HCT116 (cell line): ENCODE data around the gene SPAG5. TPM values are rescaled to one million over a fixed set of nuclear protein-coding genes. Genes with fewer than 3 reads are reported as not detected.
A peak's percentile ranks its signal among the peaks of the same experiment; 100 is the strongest.

Experiments
- ATAC-seq: fragments of 200-7000 bp; cut with Tn5 transposase; 2 replicates; pipeline ENCODE4 v1.9.1; 2020; ENCODE audit warnings: mild to moderate bottlenecking, moderate library complexity
- BruUV-seq: library from RNA; stranded (reverse); fragments of 400-500 nt; replicated peaks from 2 replicates; lab custom pipeline; 2021; lab: Mats Ljungman, UMichigan
- CTCF ChIA-PET: fragments of 300-600 bp; sonication (Branson Sonifier 250); formaldehyde crosslinking; loops from one replicate; lab custom pipeline; 2021; ENCODE audit warnings: antibody characterized with exemption; lab: Charles Lee
- POLR2A ChIA-PET: fragments of 300-600, 350-600 bp; sonication (Branson Sonifier 250); formaldehyde crosslinking; loops from one replicate; lab custom pipeline; 2021; ENCODE audit warnings: antibody characterized with exemption; lab: Charles Lee
- RAD21 ChIA-PET, 2 experiments: fragments of 300-600 bp; sonication (Branson Sonifier 250); formaldehyde crosslinking; loops; one replicate each; lab custom pipeline; 2023; ENCODE audit warnings: low total read pairs in 2 of 2; ENCODE audit not compliant: uncharacterized antibody in 2 of 2, unreplicated experiment in 2 of 2, low non-redundant PET in 1 of 2; lab: Charles Lee
- DNase-seq: peaks from one replicate; pipeline ENCODE4 v3.0.0-alpha.2; 2010; ENCODE audit warnings: low read depth, low spot score
- H2AFZ ChIP-seq: fragments of 200-600 bp; shearing (Covaris generic), sonication (generic); 2 replicates; pipeline ENCODE4 v1.6.1; 2017; ENCODE audit warnings: low read depth, mixed run types, mixed read lengths, antibody characterized with exemption, low read length; ENCODE audit not compliant: poor library complexity, severe bottlenecking
- H3K27ac ChIP-seq: 2 replicates; pipeline ENCODE4 v1.5.1; 2012; ENCODE audit warnings: low read depth, low read length
- H3K27me3 ChIP-seq: fragments of 200-600 bp; sonication (generic); 2 replicates; pipeline ENCODE4 v1.6.1; 2016; ENCODE audit warnings: mixed run types, low read length, mixed read lengths; ENCODE audit not compliant: insufficient read depth
- H3K36me3 ChIP-seq, 2 experiments: fragments of 200-500 bp in 1 of 2; fragments of 200-600 bp in 1 of 2; sonication (Bioruptor generic) in 1 of 2; sonication (generic) in 1 of 2; 2 replicates each; pipeline versions ENCODE4 v1.5.1 to v1.6.1; 2014 to 2016; ENCODE audit warnings: low read length in 2 of 2, inconsistent platforms in 1 of 2, mixed read lengths in 1 of 2, mixed run types in 1 of 2; ENCODE audit not compliant: insufficient read depth in 2 of 2, control insufficient read depth in 1 of 2
- H3K4me1 ChIP-seq, 2 experiments: fragments of 200-600 bp in 1 of 2; sonication (generic) in 1 of 2; 2 replicates each; pipeline versions ENCODE4 v1.5.1 to v1.6.1; 2012 to 2017; ENCODE audit warnings: low read length in 2 of 2, inconsistent platforms in 1 of 2, mild to moderate bottlenecking in 1 of 2, mixed read lengths in 1 of 2, mixed run types in 1 of 2, moderate library complexity in 1 of 2; ENCODE audit not compliant: insufficient read depth in 2 of 2, control insufficient read depth in 1 of 2
- H3K4me2 ChIP-seq: fragments of 200-600 bp; sonication (generic); 2 replicates; pipeline ENCODE4 v1.6.1; 2017; ENCODE audit warnings: mixed run types, low read length, mixed read lengths
- H3K4me3 ChIP-seq, 2 experiments: fragments of 200-600 bp in 1 of 2; sonication (generic) in 1 of 2; replicated peaks in 1 of 2; 2 replicates each; pipeline ENCODE4 v1.5.1; 2011 to 2016; ENCODE audit warnings: low read length in 2 of 2, control low read depth in 1 of 2, low read depth in 1 of 2, mild to moderate bottlenecking in 1 of 2, mixed read lengths in 1 of 2, mixed run types in 1 of 2
- H3K79me2 ChIP-seq: fragments of 200-600 bp; sonication (generic); 2 replicates; pipeline ENCODE4 v1.6.1; 2017; ENCODE audit warnings: mild to moderate bottlenecking, mixed run types, low read length, moderate library complexity, mixed read lengths; ENCODE audit not compliant: insufficient read depth
- H3K9ac ChIP-seq: fragments of 200-600 bp; sonication (generic); 2 replicates; pipeline ENCODE4 v1.6.1; 2016; ENCODE audit warnings: low read length, mixed read lengths
- H3K9me2 ChIP-seq: fragments of 200-600 bp; sonication (generic), shearing (Covaris generic); 2 replicates; pipeline ENCODE4 v1.6.1; 2017; ENCODE audit warnings: mixed run types, mild to moderate bottlenecking, moderate library complexity; ENCODE audit not compliant: insufficient read depth
- H3K9me3 ChIP-seq, 2 experiments: fragments of 200-500 bp in 1 of 2; fragments of 200-600 bp in 1 of 2; sonication (Bioruptor generic) in 1 of 2; sonication (generic) in 1 of 2; 2 replicates each; pipeline ENCODE4 v1.6.1; 2014 to 2017; ENCODE audit warnings: low read length in 2 of 2, mixed read lengths in 2 of 2, inconsistent platforms in 1 of 2, low read depth in 1 of 2, mild to moderate bottlenecking in 1 of 2, mixed run types in 1 of 2, moderate library complexity in 1 of 2; ENCODE audit not compliant: control insufficient read depth in 1 of 2, insufficient read depth in 1 of 2
- H4K20me1 ChIP-seq: fragments of 200-600 bp; sonication (generic), shearing (Covaris generic); 2 replicates; pipeline ENCODE4 v1.6.1; 2017; ENCODE audit warnings: mixed run types, mild to moderate bottlenecking, moderate library complexity; ENCODE audit not compliant: insufficient read depth
- CBX3 ChIP-seq: IDR thresholded peaks from 2 replicates; pipeline ENCODE4 v1.6.1; 2012; ENCODE audit warnings: low read depth
- CEBPB ChIP-seq: IDR thresholded peaks from 2 replicates; pipeline ENCODE4 v1.6.1; 2012; ENCODE audit warnings: low read depth
- EGR1 ChIP-seq: IDR thresholded peaks from 2 replicates; pipeline ENCODE4 v1.6.1; 2012; ENCODE audit warnings: low read depth
- ELF1 ChIP-seq: IDR thresholded peaks from 2 replicates; pipeline ENCODE4 v1.6.1; 2012; ENCODE audit warnings: low read depth, borderline replicate concordance
- EZH2phosphoT487 ChIP-seq: fragments of 200-600 bp; IDR thresholded peaks from 2 replicates; pipeline ENCODE4 v1.6.1; 2018; ENCODE audit warnings: antibody characterized with exemption, borderline replicate concordance
- JUND ChIP-seq: IDR thresholded peaks from 2 replicates; pipeline ENCODE4 v1.6.1; 2012
- POLR2AphosphoS5 ChIP-seq: IDR thresholded peaks from 2 replicates; pipeline ENCODE4 v1.6.1; 2011; ENCODE audit warnings: mild to moderate bottlenecking, low read depth, low read length, moderate library complexity
- RAD21 ChIP-seq: IDR thresholded peaks from 2 replicates; pipeline ENCODE4 v1.6.1; 2012; ENCODE audit warnings: low read depth, mild to moderate bottlenecking
- SIN3A ChIP-seq: IDR thresholded peaks from 2 replicates; pipeline ENCODE4 v1.6.1; 2012; ENCODE audit warnings: low read depth
- SP1 ChIP-seq: IDR thresholded peaks from 2 replicates; pipeline ENCODE4 v1.6.1; 2012; ENCODE audit warnings: low read depth
- TCF7L2 ChIP-seq: IDR thresholded peaks from 2 replicates; pipeline ENCODE4 v1.7.0; 2011; ENCODE audit warnings: borderline replicate concordance, inconsistent platforms; ENCODE audit not compliant: insufficient read depth, insufficient read length; ENCODE audit errors: extremely low read depth
- ZFX ChIP-seq: fragments of 450-650 bp; IDR thresholded peaks from 2 replicates; pipeline ENCODE4 v1.6.1; 2017
- intact Hi-C: fragments of 100-400 bp; cut with micrococcal nuclease; formaldehyde crosslinking; loops from 2 replicates; pipeline ENCODE4 v1.10.0; 2022
- total RNA-seq: library from RNA; stranded (reverse); gene quantifications from one replicate; pipeline ENCODE4 v1.2.1, GENCODE V29; 2021; ENCODE audit not compliant: unreplicated experiment
- TF ChIP-seq, protein P1 (sequence below): IDR thresholded peaks from 2 replicates; pipeline ENCODE4 v1.6.1; 2012
- TF ChIP-seq, protein P2 (sequence below), 3 experiments: fragments of 200-600 bp in 1 of 3; sonication (generic) in 1 of 3; IDR thresholded peaks in 2 of 3; conservative IDR thresholded peaks in 1 of 3; 2 replicates each; pipeline ENCODE4 v1.5.1; 2012 to 2017; ENCODE audit warnings: low read depth in 2 of 3, low read length in 2 of 3, antibody characterized with exemption in 1 of 3, borderline replicate concordance in 1 of 3, control low read depth in 1 of 3, mild to moderate bottlenecking in 1 of 3, mixed read lengths in 1 of 3, mixed run types in 1 of 3, moderate library complexity in 1 of 3; ENCODE audit not compliant: insufficient read depth in 1 of 3
- TF ChIP-seq, protein P3 (sequence below): IDR thresholded peaks from 2 replicates; pipeline ENCODE4 v1.6.1; 2012
- TF ChIP-seq, protein P4 (sequence below): IDR thresholded peaks from 2 replicates; pipeline ENCODE4 v1.6.1; 2011; ENCODE audit warnings: mild to moderate bottlenecking, low read length, moderate library complexity; ENCODE audit not compliant: insufficient replicate concordance; ENCODE audit errors: extremely low read depth

SPAG5 gene
- total RNA-seq, 1 experiment from 2014 or later: 94.9 TPM

DNA sequence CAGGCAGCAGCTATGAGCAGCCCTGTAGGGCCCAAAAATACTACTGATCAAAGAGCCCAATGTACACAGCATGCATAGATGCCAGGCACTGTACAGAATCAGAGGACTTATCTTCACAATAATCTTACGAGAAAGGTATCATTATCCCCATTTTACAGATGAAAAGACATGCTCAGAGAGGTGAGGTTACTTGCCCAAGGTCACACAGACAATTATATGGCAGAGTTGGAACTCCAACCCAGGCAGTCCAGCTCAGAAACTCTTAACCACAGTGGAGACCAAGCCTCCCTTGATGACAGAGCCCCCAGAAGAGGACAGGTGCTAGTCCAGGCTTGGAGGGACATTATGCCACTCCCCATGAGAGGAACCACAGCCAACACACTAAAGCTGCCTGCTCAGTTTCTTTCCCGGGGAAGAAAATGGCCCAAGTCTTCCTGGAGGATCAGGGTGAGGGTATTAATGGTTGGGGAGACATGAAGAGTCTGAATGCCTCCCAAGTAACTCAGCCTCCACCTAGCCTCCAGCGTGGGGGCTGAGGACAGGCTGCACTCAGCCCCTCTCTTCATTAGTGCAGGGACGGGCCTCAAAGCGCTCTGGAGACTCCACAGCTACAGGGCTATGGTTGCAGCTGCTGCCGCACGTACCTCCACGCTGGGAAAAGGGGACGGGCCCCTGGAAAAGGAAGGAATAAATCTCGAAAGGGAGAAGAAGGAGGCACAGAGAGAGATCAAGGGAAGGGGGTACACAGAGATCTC, 47.2 kb downstream of the SPAG5 start:
- intact Hi-C loops: no loop called here
- ChIA-PET CTCF (interaction anchor here (1.0 kb wide), 1 partner anchor 20 kb away, joined by 4 read pairs; the partner anchor contains the start of gene PIGS), POLR2A (interaction anchor here (1.2 kb wide), 1 partner anchor 20 kb away, joined by 3 read pairs; the partner anchor contains the start of gene PIGS)

More for the DNA sequence above, 47.2 kb downstream of the SPAG5 start:
- Histone ChIP-seq H3K9me2 (no peaks in the 10 kb centered on the region), H3K9me3 (no peaks in the 10 kb centered on the region), H3K4me3 (peak overlapping the region; percentile 67 to 81), H4K20me1 (no peaks in the 10 kb centered on the region), H3K4me2 (peak overlapping the region; percentile 97)
- peak; percentile 4 for ATAC-seq
- TF ChIP-seq CBX3 (no peak), SP1 (no peak), TCF7L2 (no peak), EZH2phosphoT487 (no peak), CEBPB (no peak), ELF1 (no peak), JUND (no peak), ZFX (no peak), EGR1 (no peak), RAD21 (no peak), SIN3A (no peak), POLR2AphosphoS5 (no peak)
- TF ChIP-seq, protein P1, sequence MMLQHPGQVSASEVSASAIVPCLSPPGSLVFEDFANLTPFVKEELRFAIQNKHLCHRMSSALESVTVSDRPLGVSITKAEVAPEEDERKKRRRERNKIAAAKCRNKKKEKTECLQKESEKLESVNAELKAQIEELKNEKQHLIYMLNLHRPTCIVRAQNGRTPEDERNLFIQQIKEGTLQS: no peak
- TF ChIP-seq, protein P2, sequence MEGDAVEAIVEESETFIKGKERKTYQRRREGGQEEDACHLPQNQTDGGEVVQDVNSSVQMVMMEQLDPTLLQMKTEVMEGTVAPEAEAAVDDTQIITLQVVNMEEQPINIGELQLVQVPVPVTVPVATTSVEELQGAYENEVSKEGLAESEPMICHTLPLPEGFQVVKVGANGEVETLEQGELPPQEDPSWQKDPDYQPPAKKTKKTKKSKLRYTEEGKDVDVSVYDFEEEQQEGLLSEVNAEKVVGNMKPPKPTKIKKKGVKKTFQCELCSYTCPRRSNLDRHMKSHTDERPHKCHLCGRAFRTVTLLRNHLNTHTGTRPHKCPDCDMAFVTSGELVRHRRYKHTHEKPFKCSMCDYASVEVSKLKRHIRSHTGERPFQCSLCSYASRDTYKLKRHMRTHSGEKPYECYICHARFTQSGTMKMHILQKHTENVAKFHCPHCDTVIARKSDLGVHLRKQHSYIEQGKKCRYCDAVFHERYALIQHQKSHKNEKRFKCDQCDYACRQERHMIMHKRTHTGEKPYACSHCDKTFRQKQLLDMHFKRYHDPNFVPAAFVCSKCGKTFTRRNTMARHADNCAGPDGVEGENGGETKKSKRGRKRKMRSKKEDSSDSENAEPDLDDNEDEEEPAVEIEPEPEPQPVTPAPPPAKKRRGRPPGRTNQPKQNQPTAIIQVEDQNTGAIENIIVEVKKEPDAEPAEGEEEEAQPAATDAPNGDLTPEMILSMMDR (IDR thresholded peaks at IDR 0.05 in 2 of 3, conservative IDR thresholded peaks at IDR 0.05 in 1 of 3; ENCODE audit: borderline replicate concordance in 1 of 3, insufficient read depth in 1 of 3, low read depth in 2 of 3, low read length in 2 of 3): no peak
- TF ChIP-seq, protein P3, sequence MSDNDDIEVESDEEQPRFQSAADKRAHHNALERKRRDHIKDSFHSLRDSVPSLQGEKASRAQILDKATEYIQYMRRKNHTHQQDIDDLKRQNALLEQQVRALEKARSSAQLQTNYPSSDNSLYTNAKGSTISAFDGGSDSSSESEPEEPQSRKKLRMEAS: no peak
- TF ChIP-seq, protein P4, sequence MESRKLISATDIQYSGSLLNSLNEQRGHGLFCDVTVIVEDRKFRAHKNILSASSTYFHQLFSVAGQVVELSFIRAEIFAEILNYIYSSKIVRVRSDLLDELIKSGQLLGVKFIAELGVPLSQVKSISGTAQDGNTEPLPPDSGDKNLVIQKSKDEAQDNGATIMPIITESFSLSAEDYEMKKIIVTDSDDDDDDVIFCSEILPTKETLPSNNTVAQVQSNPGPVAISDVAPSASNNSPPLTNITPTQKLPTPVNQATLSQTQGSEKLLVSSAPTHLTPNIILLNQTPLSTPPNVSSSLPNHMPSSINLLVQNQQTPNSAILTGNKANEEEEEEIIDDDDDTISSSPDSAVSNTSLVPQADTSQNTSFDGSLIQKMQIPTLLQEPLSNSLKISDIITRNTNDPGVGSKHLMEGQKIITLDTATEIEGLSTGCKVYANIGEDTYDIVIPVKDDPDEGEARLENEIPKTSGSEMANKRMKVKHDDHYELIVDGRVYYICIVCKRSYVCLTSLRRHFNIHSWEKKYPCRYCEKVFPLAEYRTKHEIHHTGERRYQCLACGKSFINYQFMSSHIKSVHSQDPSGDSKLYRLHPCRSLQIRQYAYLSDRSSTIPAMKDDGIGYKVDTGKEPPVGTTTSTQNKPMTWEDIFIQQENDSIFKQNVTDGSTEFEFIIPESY: no peak
- TF ChIP-seq, all 23 proteins: peak for 0
- peak overlapping the region; percentile 78 for H3K9ac ChIP-seq
- peaks cover 13 to 21% of the 10 kb centered on the region in 2 experiments; a peak in 3 of 4 replicates for H3K36me3 ChIP-seq
- no peak for DNase-seq
- no peak overlapping the region for H3K27ac ChIP-seq
- peaks cover 2 to 18% of the 10 kb centered on the region in 2 experiments; a peak in 3 of 4 replicates for H3K4me1 ChIP-seq
- H3K27me3 ChIP-seq: no peaks in the 10 kb centered on the region
- RAD21 ChIA-PET: no interaction called here
- H2AFZ ChIP-seq: no peak overlapping the region
- H3K79me2 ChIP-seq: peaks cover 16% of the 10 kb centered on the region; the same call in 1 of the 2 replicates
- TSS peak; percentile 52 for BruUV-seq
